CD4-positive, alpha-beta T cell treated with Interleukin-6 at 100 ng/mL for 8 hours (primary cell): ENCODE results near the gene PEX14.

ENCODE experiments used
- DNase-seq: peaks from one replicate; pipeline ENCODE4 v3.0.0-alpha.2; 2020; ENCODE audit warnings: mixed read lengths, low spot score

Gene PEX14

GRCh38 chr1:10596780-10597179 is 122.0 kb downstream of the PEX14 start:
- DNase-seq: no peak

DNA sequence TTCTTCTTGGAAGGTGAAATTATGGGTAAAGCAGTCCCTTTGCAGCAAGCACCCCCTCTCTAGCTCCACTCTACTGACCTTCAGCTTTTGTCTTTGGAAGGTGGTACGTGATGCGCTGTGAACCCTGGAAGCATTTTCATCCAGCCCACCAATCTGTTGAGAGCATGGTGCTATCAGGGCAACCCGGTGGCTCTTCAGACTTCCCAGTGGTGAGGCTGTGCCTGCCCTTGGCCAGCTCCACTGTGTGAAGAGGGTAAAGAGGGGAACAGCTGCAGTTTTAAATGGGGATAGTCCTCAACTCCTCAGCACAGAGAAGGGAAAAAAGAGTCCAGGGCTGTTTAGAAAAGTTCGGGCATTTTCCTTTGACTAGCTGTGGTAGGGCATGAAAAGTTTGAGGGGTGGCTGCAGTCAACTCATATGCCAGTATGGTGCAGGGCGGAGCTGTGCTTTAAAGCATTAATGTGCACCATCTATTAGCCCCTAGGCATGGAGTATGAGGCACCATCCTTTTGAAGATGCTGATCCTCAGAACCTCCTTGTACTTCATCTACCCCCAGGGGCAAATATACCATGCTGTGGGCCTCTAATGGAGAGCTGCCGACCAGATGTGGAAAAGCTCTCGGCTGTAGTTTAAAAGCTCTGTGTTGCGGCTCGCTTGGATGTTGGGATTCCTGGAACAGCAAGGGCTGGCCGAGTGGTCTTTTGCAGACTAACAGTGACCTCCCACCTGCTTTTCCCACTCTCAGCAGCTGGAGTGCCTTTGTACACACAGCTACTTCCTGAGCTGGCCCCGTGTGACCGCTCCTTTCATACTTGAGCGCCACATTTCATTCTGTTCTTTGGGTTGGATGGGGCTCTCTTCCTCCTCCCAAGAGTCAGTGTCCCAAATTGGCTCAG is 123.0 kb downstream of the PEX14 start:
- DNase-seq: no peak

- no peak for DNase-seq
Measured at GRCh38 chr1:10598389-10598702, 123.6 kb downstream of the PEX14 start.

- DNase-seq: no peak
Measured at GRCh38 chr1:10599194-10599861, 124.6 kb downstream of the PEX14 start.

DNA sequence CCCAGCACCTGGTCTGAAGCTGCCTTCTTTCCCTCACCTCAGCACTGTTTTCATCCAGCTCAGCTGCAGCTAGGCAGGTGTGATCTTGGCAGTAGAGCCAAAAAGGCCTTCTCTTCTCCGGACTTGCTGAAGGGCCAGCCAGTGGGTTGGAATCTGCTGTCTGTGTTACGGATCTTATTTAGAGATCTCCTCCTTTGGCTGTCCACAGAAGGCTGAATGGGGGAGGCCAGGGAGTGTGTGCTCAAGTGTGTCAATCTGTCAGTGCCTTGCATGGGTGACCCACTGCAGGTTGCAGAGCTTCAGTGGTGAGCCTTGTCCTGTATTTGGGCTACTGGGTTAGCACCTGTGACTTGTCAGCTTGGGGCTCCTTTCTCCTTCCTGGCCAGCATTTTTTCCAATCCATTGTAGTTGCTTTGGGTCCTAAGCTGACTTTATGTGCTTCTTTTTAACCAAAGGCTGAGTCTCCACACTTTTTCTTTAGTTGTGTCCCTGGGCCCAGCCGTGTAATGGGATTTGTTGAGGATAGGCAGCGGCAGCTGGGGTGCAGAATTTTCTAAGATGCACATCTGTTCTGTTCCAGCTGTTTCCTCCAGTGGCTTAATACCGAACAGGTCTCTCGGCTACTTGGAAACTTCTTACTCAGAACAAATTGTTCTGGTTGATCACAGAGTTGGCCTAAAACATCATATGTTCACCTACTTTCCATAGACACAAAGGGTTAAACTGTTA is 126.8 kb downstream of the PEX14 start:
- no peak for DNase-seq

GRCh38 chr1:10602936-10603335 is 128.2 kb downstream of the PEX14 start:
- DNase-seq: no peak

- no peak for DNase-seq
Measured at GRCh38 chr1:10604966-10605365, 130.2 kb downstream of the PEX14 start.

- DNase-seq: no peak
Measured at GRCh38 chr1:10606064-10606463, 131.3 kb downstream of the PEX14 start.

- DNase-seq: no peak
Measured at GRCh38 chr1:10607228-10607627, 132.5 kb downstream of the PEX14 start.

DNA sequence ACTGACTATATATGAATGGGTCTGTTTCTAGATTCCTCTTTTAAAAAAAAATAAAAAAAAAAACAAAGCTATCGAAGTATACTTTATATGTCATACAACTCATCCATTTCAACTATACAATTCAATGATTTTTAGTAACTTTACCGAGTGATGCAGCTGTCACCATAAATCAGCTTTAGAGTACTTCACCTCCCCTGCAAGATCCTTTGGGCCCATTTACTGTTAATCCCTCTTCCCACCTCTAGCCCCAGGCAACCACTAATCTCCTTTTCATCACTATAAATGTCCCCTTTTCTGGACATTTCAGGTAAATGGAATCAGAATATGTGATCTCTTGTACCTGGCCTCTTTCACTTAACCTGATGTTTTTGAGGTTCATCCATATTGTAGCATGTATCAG is 133.9 kb downstream of the PEX14 start:
- DNase-seq: no peak

DNA sequence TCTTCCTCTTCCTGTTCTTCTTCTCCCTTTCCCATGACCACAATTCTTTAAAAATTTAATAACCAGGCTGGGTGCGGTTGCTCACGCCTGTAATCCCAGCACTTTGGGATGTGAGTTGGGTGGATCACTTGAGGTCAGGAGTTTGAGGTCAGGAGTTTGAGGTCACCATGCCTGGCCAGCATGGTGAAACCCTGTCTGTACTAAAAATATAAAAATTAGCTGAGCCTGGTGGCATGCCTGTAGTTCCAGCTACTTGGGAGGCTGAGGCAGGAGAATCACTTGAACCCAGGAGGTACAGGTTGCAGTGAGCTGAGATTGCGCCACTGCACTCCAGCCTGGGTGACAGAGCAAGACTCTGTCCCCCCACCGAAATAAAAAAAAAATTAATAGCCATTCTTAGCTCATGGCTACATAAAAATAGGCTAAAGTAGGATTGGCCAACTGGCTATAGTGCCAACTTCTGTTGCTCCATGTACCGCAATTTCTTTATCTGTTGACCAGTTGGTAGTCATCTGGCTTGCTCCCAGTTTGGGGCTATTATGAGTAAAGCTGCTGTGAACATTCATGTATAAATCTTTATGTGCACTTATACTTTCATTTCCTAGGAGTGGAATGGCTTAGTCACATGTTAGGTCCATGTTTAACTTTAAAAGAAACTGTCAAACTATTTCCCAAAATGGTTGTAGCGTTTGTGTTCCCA is 136.3 kb downstream of the PEX14 start:
- no peak for DNase-seq

DNA sequence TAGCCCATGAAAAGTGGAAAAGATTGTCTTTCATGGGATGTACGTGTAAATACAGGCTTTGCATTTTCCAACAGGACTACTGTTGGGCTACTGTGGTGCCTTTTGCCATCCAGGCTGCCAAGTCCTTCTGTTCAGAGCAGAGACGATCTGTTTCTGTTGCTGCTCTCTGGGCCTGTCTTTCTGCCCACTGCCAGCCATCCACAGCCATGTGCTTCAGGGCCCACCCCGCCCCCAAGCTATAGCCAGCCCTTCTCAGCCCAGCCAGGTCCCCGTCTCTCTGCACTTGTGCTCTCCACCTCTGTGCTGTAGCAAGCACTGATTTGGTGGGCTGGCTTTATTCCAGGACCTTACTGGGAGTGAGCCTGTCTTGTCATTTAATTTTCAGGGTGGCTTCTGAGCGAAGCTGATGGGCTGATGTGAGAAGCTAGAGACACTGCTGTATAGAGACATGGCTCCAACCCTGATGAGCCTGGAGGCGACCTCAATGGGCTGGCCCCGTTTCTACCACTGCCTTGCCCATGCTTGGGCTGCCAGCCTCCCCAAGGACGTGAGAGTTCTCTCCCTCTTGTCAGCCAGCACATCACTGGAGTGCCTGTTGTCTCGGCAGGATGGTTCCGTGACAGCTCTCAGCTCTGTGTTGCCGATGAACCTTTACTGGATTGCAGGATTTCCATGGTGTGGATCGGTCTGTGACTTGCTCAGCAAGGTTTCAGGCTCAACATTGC is 137.8 kb downstream of the PEX14 start:
- DNase-seq: no peak

GRCh38 chr1:10613340-10613739 is 138.6 kb downstream of the PEX14 start:
- no peak for DNase-seq

GRCh38 chr1:10613861-10614260 is 139.1 kb downstream of the PEX14 start:
- DNase-seq: no peak

DNA sequence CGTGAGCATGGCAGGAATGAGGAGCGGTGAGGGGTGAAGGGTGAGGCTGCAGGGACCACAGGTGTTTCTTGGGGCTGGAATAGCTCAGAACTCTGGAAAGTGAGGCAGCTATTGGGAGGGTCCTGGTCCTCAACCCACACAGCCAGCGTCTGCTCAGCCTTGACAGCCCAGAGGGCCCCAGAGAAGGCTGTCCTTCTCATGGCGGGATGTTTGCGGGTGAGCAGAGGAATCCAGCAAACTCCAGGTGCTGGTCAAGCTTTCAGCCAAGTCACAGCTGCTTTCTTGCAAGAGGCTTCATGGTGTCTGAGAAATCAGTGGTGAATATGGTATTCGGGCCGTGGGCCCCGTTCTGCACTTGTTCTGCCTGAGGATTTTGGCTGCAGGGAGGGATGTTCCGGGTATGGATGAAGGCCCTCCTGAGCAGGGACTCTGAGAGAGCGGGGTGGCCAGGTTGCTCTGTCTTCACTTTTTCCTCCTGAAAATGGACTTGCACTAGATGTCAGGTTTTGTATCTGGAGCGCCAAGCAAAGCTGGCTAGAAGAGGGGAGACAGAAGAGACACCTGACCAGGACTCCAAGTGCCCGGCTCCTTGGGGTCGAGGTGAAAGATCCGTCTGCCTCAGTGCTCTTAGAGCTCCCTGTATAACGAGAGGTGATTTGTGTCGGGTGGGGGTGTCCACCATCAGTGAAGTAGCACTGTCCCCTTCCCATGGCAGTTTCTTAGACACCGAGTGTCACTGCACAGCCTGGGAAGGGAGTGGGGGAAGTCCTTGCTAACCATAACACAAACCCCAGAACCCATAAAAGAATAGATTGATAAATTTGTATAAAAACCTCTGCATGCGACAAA is 139.9 kb downstream of the PEX14 start:
- DNase-seq: no peak

DNA sequence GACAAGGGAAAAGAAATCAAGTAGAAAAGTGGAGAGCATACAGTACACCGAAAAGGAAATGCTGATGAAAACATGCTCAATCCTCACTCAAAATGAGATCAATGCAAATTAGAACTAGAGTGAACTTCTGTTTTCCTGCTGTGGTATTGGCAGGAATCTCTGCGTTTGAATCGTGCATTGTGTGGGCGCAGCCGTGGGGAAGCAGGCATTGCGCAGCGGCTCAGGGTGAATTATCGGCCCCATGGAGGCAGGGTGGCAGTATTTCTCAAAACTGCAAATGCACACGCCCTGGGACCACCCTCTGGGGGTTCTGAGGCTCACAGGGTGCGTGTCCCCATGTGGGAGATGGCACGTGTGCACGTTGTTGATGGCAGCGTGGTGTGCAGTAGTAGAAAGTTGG is 140.6 kb downstream of the PEX14 start:
- DNase-seq: no peak

DNA sequence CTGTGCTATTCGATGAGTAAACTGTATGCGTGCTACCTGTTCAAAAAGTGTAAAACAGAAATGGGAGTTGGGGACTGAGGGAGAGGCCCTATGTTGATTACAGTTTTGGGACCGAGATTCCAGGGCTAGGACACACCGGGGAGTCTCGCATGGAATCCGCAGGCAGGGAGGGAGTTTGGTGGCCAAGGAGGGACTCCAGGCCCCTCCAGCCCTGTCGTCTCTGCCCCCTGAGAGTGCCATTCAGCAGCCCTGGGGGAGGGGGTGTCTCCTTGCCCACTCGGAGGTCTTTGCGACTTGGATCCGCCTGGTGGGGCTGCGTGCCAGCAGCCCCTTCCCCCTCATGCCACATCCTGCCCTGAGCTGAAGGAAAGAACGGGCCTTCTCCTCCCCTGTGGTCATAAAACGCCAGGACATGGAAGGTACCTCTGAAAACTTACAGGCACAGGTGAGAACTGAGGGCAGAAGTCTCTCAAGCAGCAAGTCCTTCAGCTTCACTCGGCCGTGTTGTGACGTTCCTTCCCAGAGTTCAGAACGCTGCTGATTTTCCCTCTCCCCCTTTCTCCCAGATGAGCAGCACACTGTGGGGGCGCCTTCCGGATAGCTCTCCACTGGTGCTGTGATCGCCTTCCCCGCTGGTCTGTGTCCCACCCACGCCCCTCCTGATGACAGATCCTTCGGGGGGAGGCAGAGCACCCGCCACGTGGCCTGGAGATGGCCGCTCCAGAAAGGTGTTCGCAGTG is 141.4 kb downstream of the PEX14 start:
- no peak for DNase-seq

- DNase-seq: no peak
Measured at GRCh38 chr1:10616696-10617095, 141.9 kb downstream of the PEX14 start.

GRCh38 chr1:10617318-10617717 is 142.6 kb downstream of the PEX14 start:
- DNase-seq: no peak
